ENCODE data around the gene NUDT9. TPM values are rescaled to one million over a fixed set of nuclear protein-coding genes. Genes with fewer than 3 reads are reported as not detected.

The NUDT9 gene, protein sequence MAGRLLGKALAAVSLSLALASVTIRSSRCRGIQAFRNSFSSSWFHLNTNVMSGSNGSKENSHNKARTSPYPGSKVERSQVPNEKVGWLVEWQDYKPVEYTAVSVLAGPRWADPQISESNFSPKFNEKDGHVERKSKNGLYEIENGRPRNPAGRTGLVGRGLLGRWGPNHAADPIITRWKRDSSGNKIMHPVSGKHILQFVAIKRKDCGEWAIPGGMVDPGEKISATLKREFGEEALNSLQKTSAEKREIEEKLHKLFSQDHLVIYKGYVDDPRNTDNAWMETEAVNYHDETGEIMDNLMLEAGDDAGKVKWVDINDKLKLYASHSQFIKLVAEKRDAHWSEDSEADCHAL
- 8.8 and 11.3 TPM in 2 replicates for total RNA-seq (2021)
- Bru-seq, nascent RNA = percentile 57 among the genes with signal in this experiment
- percentile 52 among the genes with signal in this experiment for BruChase-seq, experiment 1, labeled RNA remaining after a 2-hour chase
- BruChase-seq, experiment 2, labeled RNA remaining after a 6-hour chase = percentile 54 among the genes with signal in this experiment
- long read RNA-seq, transcript NUDT9-201 (8 exons, 1,701 nt) = major isoform, 16 of 19 reads
- long read RNA-seq, partial matches to known transcripts = 0 of 19 reads
- long read RNA-seq, other reads (novel, unspliced or antisense) = 1 of 19 reads

DNA sequence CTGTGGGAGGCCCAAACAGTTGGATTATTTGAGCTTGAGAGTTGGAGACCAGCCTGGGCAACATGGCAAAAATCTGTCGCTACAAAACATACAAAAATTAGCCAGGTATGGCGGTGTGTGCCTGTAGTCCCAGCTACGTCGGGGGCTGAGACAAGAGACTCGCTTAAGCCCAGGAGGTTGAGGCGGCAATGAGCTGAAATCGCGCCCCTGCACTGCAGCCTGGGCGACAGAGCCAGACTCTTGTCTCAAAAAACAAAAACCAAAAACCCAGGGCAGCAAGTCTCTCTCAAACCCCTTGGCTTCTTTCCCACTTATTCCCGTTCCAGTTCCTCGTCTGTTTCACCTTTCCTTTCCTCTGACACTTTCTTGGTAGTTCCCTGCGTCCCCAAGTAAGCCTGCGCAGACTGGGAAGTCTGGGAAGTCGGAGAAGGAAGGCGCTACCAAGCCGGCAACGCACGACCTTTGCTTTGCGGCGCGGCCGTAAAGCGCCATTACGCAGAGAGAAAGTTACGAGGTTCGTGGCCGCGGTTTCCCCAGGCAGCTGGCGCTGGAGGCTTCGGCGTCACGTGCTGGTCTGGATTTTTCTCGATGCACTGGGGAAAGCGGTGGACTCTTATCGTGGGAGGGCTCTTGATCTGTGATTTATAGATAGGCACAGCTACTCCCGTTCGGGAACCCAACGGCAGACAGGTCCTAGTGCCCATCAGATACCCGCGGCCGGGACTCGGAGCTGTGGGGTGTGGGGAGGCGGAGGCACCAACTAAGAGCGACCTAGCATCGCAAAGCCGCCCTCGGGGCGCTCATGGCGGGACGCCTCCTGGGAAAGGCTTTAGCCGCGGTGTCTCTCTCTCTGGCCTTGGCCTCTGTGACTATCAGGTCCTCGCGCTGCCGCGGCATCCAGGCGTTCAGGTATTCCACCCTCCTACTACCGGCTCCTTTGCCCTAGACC is at the start of gene NUDT9:
Gene NUDT9 (plus strand): TSS at position 470 of the 949 bp plus-strand sequence. CDS start 333 bp downstream, at position 803.
- no peaks in the 10 kb centered on the region for H3K9me3 ChIP-seq (ENCODE audit: low read depth, low read length, poor library complexity, severe bottlenecking)
- peak; percentile 92 for DNase-seq (ENCODE audit: low spot score)
- POLR2A ChIA-PET (ENCODE audit: low non-redundant PET) = no interaction called here
- intact Hi-C loops (cut with micrococcal nuclease; ENCODE audit: unreplicated experiment) = no loop called here
- CTCF ChIA-PET = no interaction called here
- TF ChIP-seq EZH2 (IDR thresholded peaks at IDR 0.05; ENCODE audit: borderline replicate concordance, low read depth, low read length, poor library complexity, severe bottlenecking) = no peak
- TF ChIP-seq, protein P1, sequence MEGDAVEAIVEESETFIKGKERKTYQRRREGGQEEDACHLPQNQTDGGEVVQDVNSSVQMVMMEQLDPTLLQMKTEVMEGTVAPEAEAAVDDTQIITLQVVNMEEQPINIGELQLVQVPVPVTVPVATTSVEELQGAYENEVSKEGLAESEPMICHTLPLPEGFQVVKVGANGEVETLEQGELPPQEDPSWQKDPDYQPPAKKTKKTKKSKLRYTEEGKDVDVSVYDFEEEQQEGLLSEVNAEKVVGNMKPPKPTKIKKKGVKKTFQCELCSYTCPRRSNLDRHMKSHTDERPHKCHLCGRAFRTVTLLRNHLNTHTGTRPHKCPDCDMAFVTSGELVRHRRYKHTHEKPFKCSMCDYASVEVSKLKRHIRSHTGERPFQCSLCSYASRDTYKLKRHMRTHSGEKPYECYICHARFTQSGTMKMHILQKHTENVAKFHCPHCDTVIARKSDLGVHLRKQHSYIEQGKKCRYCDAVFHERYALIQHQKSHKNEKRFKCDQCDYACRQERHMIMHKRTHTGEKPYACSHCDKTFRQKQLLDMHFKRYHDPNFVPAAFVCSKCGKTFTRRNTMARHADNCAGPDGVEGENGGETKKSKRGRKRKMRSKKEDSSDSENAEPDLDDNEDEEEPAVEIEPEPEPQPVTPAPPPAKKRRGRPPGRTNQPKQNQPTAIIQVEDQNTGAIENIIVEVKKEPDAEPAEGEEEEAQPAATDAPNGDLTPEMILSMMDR (conservative IDR thresholded peaks at IDR 0.05; ENCODE audit: low read depth, low read length) = no peak
- H3K27me3 ChIP-seq (replicated peaks; ENCODE audit: insufficient read depth, low read depth, low read length, poor library complexity) = no peaks in the 10 kb centered on the region
- TSS peak; percentile 94 for BruUV-seq (replicated peaks)
- H3K27ac ChIP-seq (ENCODE audit: low read depth, low read length, poor library complexity, severe bottlenecking) = peak within 1 kb of the TSS; percentile 66
- peaks cover 3% of the 10 kb centered on the region for H3K4me1 ChIP-seq (ENCODE audit: insufficient read depth, low read length, poor library complexity, severe bottlenecking)
- H3K4me3 ChIP-seq (ENCODE audit: low read depth, low read length, poor library complexity, severe bottlenecking) = peak within 1 kb of the TSS; percentile 73
- H3K36me3 ChIP-seq (ENCODE audit: insufficient read depth, low read length, poor library complexity, severe bottlenecking) = no peaks in the 10 kb centered on the region

DNA sequence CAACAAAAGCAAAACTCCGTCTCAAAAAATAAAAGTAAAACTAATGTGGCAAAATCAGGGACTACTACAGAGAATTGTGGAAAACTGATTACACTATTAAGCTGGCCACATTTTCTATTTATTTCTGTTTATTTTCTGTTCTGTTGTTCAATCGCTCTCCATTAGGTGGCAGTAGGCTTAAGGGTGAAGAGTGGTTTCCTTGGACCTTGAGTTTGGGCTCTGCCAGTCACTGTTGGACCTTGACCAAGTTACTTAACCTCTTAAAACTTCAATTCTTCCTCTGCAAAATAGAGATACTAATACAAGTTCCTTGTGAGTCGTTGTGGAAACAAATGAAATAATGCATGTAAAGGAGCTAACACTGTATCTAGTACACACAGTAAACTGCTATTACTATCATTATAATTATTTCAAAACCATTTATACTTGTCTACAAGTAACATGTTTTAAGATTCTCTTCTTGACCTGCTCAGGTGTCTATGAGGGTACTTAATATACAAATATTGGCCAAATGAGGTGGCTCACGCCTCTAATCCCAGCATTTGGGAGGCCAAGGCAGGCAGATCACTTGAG is 46.6 kb upstream of the NUDT9 start:
- Histone ChIP-seq H3K27ac (ENCODE audit: low read depth, low read length, poor library complexity, severe bottlenecking) (no peak overlapping the region), H3K4me1 (ENCODE audit: insufficient read depth, low read length, poor library complexity, severe bottlenecking) (no peaks in the 10 kb centered on the region), H3K27me3 (replicated peaks; ENCODE audit: insufficient read depth, low read depth, low read length, poor library complexity) (no peaks in the 10 kb centered on the region), H3K36me3 (ENCODE audit: insufficient read depth, low read length, poor library complexity, severe bottlenecking) (no peaks in the 10 kb centered on the region), H3K9me3 (ENCODE audit: low read depth, low read length, poor library complexity, severe bottlenecking) (no peaks in the 10 kb centered on the region), H3K4me3 (ENCODE audit: low read depth, low read length, poor library complexity, severe bottlenecking) (no peak overlapping the region)
- ChIA-PET POLR2A (ENCODE audit: low non-redundant PET) (no interaction called here), CTCF (interaction anchor here (0.6 kb wide), 1 partner anchor 233 kb away, joined by 3 read pairs; no protein-coding TSS in a partner anchor)
- DNase-seq (ENCODE audit: low spot score) = peak; percentile 35
- BruUV-seq (replicated peaks) = no TSS peak
- no peak for TF ChIP-seq EZH2 (IDR thresholded peaks at IDR 0.05; ENCODE audit: borderline replicate concordance, low read depth, low read length, poor library complexity, severe bottlenecking)
- TF ChIP-seq, protein P1 (conservative IDR thresholded peaks at IDR 0.05; ENCODE audit: low read depth, low read length) = peak; percentile 66
- intact Hi-C loops (cut with micrococcal nuclease; ENCODE audit: unreplicated experiment) = loop anchor here (5.0 kb wide), 1 partner anchor 91 kb away; no protein-coding TSS in a partner anchor

DNA sequence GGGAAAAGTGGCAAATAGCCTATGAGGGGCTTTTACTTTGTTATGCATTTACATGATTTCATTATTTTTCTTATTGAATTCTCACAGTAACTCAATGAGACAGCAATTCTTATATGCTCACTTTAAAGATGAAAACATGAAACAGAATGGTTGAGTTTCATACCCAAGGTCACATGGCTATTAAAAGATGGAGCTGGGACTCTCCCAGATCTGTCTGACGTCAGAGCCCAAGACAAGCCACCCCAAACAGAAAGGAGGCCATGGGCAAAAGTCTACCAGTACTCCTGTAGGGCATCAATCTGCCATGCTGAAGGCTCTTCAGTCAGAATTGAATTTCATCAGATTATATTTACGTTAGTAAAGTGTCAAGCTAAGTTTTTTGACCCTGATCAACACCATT is 44.6 kb upstream of the NUDT9 start:
- no TSS peak for BruUV-seq (replicated peaks)
- POLR2A ChIA-PET (ENCODE audit: low non-redundant PET) = no interaction called here

More for the DNA sequence above, 44.6 kb upstream of the NUDT9 start:
- Histone ChIP-seq H3K27ac (ENCODE audit: low read depth, low read length, poor library complexity, severe bottlenecking) (no peak overlapping the region), H3K27me3 (replicated peaks; ENCODE audit: insufficient read depth, low read depth, low read length, poor library complexity) (no peaks in the 10 kb centered on the region), H3K36me3 (ENCODE audit: insufficient read depth, low read length, poor library complexity, severe bottlenecking) (no peaks in the 10 kb centered on the region), H3K9me3 (ENCODE audit: low read depth, low read length, poor library complexity, severe bottlenecking) (no peaks in the 10 kb centered on the region), H3K4me1 (ENCODE audit: insufficient read depth, low read length, poor library complexity, severe bottlenecking) (no peaks in the 10 kb centered on the region), H3K4me3 (ENCODE audit: low read depth, low read length, poor library complexity, severe bottlenecking) (no peak overlapping the region)
- no peak for DNase-seq (ENCODE audit: low spot score)
- intact Hi-C loops (cut with micrococcal nuclease; ENCODE audit: unreplicated experiment) = loop anchor here (5.0 kb wide), 1 partner anchor 89 kb away; no protein-coding TSS in a partner anchor
- CTCF ChIA-PET = no interaction called here
- no peak for TF ChIP-seq EZH2 (IDR thresholded peaks at IDR 0.05; ENCODE audit: borderline replicate concordance, low read depth, low read length, poor library complexity, severe bottlenecking)
- TF ChIP-seq, protein P1 (conservative IDR thresholded peaks at IDR 0.05; ENCODE audit: low read depth, low read length) = no peak
